ENCODE measurements around the gene TRAPPC6A. TPM values are rescaled to one million over a fixed set of nuclear protein-coding genes. Genes with fewer than 3 reads are reported as not detected.

Gene TRAPPC6A
- total RNA-seq, 4 donors from 2014 or later, result 18.4 to 29.2 (median 24.8) TPM

DNA sequence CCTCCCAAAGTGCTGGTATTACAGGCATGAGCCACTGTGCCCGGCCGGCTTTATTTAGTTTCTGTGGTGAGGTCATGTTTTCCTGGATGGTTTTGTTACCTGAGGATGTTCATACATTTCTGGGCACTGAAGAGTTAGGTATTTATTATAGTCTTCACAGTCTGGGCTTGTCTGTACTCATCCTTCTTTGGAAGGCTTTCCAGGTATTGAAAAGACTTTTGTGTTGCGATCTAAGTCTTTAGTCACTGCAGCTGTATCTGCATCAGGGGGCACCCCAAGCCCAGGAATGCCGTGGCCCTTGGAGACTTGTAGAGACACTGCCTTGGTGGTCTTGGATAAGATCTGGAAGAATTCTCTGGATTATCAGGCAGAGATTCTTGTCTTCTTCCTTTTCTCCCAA, 13.3 kb upstream of the TRAPPC6A start:
- H3K4me1 ChIP-seq, result no peaks in the 10 kb centered on the region
- in situ Hi-C loops (cut with MboI; ENCODE audit: low sequenced_read_pairs in 4 of 4) (no loop called here), intact Hi-C loops (cut with DNase I; ENCODE audit: low total_unique reads) (no loop called here)
- H3K9me3 ChIP-seq, result no peaks in the 10 kb centered on the region
- no peak for ATAC-seq
- H3K27ac ChIP-seq, result no peak overlapping the region
- TF ChIP-seq, protein P1, sequence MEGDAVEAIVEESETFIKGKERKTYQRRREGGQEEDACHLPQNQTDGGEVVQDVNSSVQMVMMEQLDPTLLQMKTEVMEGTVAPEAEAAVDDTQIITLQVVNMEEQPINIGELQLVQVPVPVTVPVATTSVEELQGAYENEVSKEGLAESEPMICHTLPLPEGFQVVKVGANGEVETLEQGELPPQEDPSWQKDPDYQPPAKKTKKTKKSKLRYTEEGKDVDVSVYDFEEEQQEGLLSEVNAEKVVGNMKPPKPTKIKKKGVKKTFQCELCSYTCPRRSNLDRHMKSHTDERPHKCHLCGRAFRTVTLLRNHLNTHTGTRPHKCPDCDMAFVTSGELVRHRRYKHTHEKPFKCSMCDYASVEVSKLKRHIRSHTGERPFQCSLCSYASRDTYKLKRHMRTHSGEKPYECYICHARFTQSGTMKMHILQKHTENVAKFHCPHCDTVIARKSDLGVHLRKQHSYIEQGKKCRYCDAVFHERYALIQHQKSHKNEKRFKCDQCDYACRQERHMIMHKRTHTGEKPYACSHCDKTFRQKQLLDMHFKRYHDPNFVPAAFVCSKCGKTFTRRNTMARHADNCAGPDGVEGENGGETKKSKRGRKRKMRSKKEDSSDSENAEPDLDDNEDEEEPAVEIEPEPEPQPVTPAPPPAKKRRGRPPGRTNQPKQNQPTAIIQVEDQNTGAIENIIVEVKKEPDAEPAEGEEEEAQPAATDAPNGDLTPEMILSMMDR (IDR thresholded peaks at IDR 0.05 in 4 of 5, conservative IDR thresholded peaks at IDR 0.05 in 1 of 5), result no peak
- TF ChIP-seq POLR2A (IDR thresholded peaks at IDR 0.05), result no peak
- no peak for DNase-seq
- no peaks in the 10 kb centered on the region for H3K36me3 ChIP-seq
- no peaks in the 10 kb centered on the region for H3K27me3 ChIP-seq
- H3K4me3 ChIP-seq, result no peak overlapping the region

DNA sequence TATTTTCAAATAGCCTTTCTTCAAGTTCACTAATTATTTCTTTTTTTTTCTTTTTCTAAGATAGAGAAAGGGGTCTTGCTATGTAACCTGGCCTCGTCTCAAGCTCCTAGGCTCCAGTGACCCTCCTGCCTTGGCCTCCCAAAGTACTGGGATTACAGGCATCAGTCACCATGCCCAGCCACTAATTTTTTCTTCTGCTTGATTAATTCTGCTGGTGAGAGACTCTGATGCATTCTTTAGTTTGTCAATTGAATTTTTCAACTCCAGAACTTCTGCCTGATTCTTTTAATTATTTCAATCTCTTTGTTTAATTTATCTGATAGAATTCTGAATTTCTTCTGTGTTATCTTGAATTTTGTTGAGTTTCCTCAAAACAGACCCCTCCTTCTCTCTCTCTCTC, 11.9 kb upstream of the TRAPPC6A start:
- ATAC-seq (no peak), DNase-seq (no peak)
- intact Hi-C loops (cut with DNase I; ENCODE audit: low total_unique reads) (no loop called here), in situ Hi-C loops (cut with MboI; ENCODE audit: low sequenced_read_pairs in 4 of 4) (no loop called here)
- no peak overlapping the region for H3K4me3 ChIP-seq
- TF ChIP-seq, protein P1 (IDR thresholded peaks at IDR 0.05 in 4 of 5, conservative IDR thresholded peaks at IDR 0.05 in 1 of 5), result no peak
- TF ChIP-seq POLR2A (IDR thresholded peaks at IDR 0.05), result no peak
- no peaks in the 10 kb centered on the region for H3K4me1 ChIP-seq
- no peaks in the 10 kb centered on the region for H3K27me3 ChIP-seq
- H3K27ac ChIP-seq, result no peak overlapping the region
- H3K9me3 ChIP-seq, result no peaks in the 10 kb centered on the region
- H3K36me3 ChIP-seq, result no peaks in the 10 kb centered on the region

DNA sequence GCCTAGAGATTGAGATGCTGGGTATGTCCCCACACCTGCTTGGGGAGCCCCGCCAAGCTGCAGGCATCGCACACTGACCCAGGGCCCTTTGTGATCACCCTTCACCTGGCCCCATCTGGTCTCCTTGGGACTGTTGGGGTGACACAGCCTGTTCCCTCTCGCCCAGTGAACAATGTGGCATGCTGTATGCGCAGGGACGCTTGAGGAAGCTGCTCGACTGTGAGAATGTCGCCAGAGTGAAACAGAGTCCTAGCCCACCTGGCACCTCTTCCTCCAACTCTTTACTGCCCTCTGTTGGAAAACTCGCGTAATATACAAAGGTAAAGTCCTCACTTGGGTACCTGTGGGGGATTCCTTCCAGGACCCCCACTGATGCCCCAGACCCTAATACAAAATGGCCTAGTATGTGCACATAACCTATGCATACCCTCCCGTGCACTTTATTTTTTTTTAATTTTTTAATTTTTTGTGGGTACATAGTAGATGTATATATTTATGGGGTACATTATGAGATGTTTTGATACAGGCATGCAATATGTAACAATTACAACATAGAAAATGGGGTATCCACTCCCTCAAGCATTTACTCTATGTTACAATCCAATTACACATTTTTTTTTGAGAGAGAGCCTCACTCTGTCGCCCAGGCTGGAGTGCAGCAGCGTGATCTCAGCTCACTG, 9.5 kb upstream of the TRAPPC6A start:
- DNase-seq (no peak), ATAC-seq (peak in 1 of 2 donors; percentile 24)
- Histone ChIP-seq H3K27me3 (no peaks in the 10 kb centered on the region), H3K4me1 (no peaks in the 10 kb centered on the region), H3K4me3 (no peak overlapping the region), H3K36me3 (no peaks in the 10 kb centered on the region), H3K27ac (no peak overlapping the region), H3K9me3 (no peaks in the 10 kb centered on the region)
- in situ Hi-C loops (cut with MboI; ENCODE audit: low sequenced_read_pairs in 4 of 4) (no loop called here), intact Hi-C loops (cut with DNase I; ENCODE audit: low total_unique reads) (no loop called here)
- TF ChIP-seq, protein P1 (IDR thresholded peaks at IDR 0.05 in 4 of 5, conservative IDR thresholded peaks at IDR 0.05 in 1 of 5), result peak in 4 of 5 experiments; percentile 18 to 55 (median 46)
- TF ChIP-seq POLR2A (IDR thresholded peaks at IDR 0.05), result no peak

DNA sequence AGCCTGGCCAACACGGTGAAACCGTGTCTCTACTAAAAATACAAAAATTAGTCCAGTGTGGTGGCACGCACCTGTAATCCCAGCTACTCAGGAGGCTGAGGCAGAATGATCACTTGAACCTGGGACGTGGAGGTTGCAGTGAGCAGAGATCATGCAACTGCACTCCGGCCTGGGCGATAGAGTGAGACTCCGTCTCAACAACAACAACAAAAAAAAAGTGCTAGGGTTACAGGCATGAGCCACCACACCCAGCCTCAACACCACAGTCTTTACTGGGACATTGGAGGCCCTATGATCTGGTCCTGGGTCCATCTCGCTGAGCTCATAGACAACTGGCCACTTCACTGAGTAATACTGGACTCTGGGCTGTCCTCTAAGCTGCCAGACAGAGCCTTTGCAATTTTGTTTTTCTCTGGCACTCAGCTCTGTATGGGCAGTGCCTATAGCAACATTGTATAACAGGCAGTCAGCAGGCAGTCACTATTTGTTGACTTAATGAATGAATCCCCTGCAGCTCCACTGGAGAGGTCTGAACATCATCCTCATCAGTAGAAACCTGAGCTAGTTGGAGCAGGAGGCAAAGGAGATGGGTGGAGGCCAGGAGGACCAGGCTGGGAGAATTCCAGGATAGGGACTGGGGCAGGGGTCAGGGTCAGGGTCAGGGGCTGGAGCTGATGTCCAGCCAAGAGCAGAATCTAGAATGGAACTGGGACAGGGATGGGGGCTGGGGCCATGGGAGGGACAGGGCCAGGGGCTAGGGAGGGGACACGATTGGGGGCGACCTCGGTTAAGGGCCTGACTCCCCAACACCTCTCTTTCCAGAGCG, 8.7 kb upstream of the TRAPPC6A start:
- in situ Hi-C loops (cut with MboI; ENCODE audit: low sequenced_read_pairs in 4 of 4), result no loop called here
- no peaks in the 10 kb centered on the region for H3K36me3 ChIP-seq
- TF ChIP-seq POLR2A (IDR thresholded peaks at IDR 0.05), result no peak
- TF ChIP-seq, protein P1 (IDR thresholded peaks at IDR 0.05 in 4 of 5, conservative IDR thresholded peaks at IDR 0.05 in 1 of 5), result no peak
- H3K4me3 ChIP-seq, result no peak overlapping the region
- no peak overlapping the region for H3K27ac ChIP-seq
- no peaks in the 10 kb centered on the region for H3K4me1 ChIP-seq
- no peaks in the 10 kb centered on the region for H3K9me3 ChIP-seq
- H3K27me3 ChIP-seq, result no peaks in the 10 kb centered on the region
- DNase-seq, result no peak
- ATAC-seq, result no peak
- intact Hi-C loops (cut with DNase I; ENCODE audit: low total_unique reads), result no loop called here
